GM13976 (cell line): Measurements from ENCODE around the gene HSPA12A.

Source experiments
- DNase-seq: peaks from one replicate; pipeline ENCODE4 v3.0.0; 2012; ENCODE audit warnings: low spot score
- in situ Hi-C: fragments of 300-500 bp; cut with MboI; formaldehyde crosslinking; loops from one replicate; pipeline ENCODE4 v1.12.0; 2022; ENCODE audit warnings: low sequenced_read_pairs, mixed read lengths, inconsistent platforms; ENCODE audit not compliant: unreplicated experiment
- TF ChIP-seq, protein P1 (sequence below): IDR thresholded peaks from 2 replicates; pipeline ENCODE4 v1.5.1; 2012; ENCODE audit warnings: borderline replicate concordance, mild to moderate bottlenecking; ENCODE audit not compliant: insufficient read depth; ENCODE audit errors: extremely low read depth, missing control alignments, control extremely low read depth

HSPA12A gene

GRCh38 chr10:116747325-116747724, 5.0 kb upstream of the HSPA12A start:
- TF ChIP-seq, protein P1, sequence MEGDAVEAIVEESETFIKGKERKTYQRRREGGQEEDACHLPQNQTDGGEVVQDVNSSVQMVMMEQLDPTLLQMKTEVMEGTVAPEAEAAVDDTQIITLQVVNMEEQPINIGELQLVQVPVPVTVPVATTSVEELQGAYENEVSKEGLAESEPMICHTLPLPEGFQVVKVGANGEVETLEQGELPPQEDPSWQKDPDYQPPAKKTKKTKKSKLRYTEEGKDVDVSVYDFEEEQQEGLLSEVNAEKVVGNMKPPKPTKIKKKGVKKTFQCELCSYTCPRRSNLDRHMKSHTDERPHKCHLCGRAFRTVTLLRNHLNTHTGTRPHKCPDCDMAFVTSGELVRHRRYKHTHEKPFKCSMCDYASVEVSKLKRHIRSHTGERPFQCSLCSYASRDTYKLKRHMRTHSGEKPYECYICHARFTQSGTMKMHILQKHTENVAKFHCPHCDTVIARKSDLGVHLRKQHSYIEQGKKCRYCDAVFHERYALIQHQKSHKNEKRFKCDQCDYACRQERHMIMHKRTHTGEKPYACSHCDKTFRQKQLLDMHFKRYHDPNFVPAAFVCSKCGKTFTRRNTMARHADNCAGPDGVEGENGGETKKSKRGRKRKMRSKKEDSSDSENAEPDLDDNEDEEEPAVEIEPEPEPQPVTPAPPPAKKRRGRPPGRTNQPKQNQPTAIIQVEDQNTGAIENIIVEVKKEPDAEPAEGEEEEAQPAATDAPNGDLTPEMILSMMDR, result no peak
- in situ Hi-C loops, result no loop called here
- no peak for DNase-seq

- no peak for DNase-seq
- in situ Hi-C loops, result no loop called here
- TF ChIP-seq, protein P1, result no peak
These were observed 2.5 kb upstream of the HSPA12A start for GRCh38 chr10:116744885-116745284.

GRCh38 chr10:116744163-116744753, 1.9 kb upstream of the HSPA12A start:
- in situ Hi-C loops, result no loop called here
- DNase-seq, result no peak
- TF ChIP-seq, protein P1, result no peak

DNA sequence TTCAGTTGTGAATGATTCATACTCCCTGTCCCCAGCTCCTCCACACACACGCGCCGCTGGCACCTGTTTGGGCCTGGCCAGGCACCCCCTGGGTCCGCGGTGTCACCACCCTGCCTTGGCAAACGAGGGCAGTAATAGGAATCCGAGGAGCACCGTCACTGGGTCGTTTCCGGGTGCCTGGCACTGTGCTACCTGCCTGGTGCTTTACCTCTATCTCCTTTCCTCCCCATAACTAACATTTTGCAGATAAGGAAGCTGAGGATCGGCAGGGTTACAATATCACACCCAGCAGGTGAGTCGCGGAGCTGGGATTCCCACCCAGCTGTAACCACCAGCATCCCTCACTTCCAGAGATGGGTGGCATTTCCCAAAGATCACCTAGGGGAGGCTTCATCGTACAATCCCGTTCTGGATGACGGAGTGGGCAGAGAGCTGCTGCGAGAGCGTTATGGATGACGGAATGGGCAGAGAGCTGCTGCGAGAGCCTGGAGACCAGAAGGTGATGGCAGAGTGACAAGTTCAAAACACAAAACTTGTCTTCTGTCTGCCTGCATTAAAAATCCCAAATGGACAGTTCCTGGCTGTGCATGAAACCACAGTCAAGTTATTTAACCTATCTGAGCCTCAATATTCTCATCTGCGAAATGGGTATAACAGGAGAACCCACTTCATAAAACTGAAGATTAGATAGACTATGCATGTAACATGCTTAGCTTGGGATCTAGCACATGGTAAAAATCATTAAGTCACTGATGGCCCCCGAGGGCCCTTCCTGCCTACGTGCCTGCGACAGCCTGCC, 1.1 kb upstream of the HSPA12A start:
- TF ChIP-seq, protein P1, result no peak

DNA sequence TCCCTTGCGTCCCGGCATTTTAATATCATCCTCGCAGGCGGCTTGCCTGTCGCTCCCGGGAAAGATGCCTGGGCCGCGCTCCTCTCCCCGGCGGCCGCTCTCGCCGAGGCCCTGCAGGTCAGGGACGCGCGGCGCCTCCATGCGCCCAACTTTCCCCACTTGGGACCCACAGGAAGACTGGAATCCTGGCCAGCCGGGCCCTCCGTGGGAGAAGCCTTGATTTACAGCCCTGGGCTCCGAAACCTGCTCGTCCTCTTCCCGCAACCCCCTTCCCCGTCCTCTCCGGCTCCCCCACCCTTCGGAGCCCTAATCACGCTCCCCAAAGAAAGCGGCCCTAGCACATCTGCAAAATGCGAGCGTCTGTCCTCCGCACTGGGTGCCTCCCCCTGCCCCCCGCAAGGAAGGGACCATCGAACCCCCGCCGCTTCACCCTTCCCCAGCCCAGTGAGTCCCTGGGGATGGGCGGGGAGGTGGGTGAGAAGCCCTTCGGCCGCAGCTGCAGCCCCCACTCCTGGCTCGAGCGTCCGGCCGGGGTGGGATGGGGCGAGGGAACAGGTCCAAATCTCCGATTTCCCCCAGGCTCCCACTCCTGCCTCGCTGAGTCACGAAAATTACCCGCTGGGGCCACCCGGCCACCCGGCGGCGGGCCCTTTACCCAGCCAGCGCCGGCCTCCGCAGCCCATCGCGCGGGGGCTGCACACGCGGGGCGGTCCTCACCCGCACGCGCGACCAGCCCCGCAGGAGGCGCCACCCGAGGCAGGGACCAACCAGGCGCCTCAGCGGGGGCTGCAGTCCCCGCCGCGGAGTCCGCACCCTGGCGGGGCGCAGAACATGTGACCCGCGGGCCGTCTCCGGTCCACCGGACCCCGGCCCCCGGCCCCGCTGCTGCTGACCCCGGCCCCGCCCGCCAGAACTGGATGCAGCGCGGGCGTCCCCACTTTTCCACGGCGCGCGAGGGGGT, 695 bp downstream of the HSPA12A start:
- no peak for DNase-seq
- TF ChIP-seq, protein P1, result no peak
- in situ Hi-C loops, result no loop called here

More for the DNA sequence above, 1.1 kb upstream of the HSPA12A start:
- no peak for DNase-seq
- in situ Hi-C loops, result no loop called here

GRCh38 chr10:116740971-116741370, 1.4 kb downstream of the HSPA12A start:
- no peak for DNase-seq
- in situ Hi-C loops, result no loop called here
- TF ChIP-seq, protein P1, result no peak
